IMR-90 (cell line): ENCODE measurements around the gene C1QL4. TPM values are rescaled to one million over a fixed set of nuclear protein-coding genes. Genes with fewer than 3 reads are reported as not detected.

Experiments used
- ATAC-seq: fragments of 200-7000 bp; cut with Tn5 transposase; 2 replicates; pipeline ENCODE4 v1.9.1; 2020; ENCODE audit warnings: low read depth, mild to moderate bottlenecking, moderate library complexity
- BruUV-seq: library from RNA; stranded (reverse); fragments of 400-500 nt; replicated peaks from 2 replicates; lab custom pipeline; 2021; lab: Mats Ljungman, UMichigan
- CTCF ChIA-PET: fragments of 300-600 bp; formaldehyde crosslinking; extraction: SDS; loops from one replicate; lab custom pipeline; 2021; ENCODE audit warnings: antibody characterized with exemption; lab: Yijun Ruan, JAX
- POLR2A ChIA-PET: fragments of 300-600 bp; sonication (Branson Sonifier 250); formaldehyde crosslinking; loops from one replicate; lab custom pipeline; 2022; ENCODE audit warnings: antibody characterized with exemption; ENCODE audit not compliant: unreplicated experiment; lab: Charles Lee
- DNase-seq: peaks from one replicate; pipeline ENCODE4 v3.0.0; 2013
- H2AFZ ChIP-seq: replicated peaks from 2 replicates; pipeline ENCODE3; 2013; ENCODE audit warnings: low read length, mild to moderate bottlenecking; ENCODE audit not compliant: poor library complexity
- H2AK5ac ChIP-seq: 2 replicates; pipeline ENCODE4 v1.6.1; 2013; ENCODE audit warnings: low read depth, low read length, inconsistent platforms
- H2AK9ac ChIP-seq: replicated peaks from 2 replicates; pipeline ENCODE3; 2013; ENCODE audit warnings: mild to moderate bottlenecking, low read depth, low read length, moderate library complexity; ENCODE audit not compliant: poor library complexity
- H2BK120ac ChIP-seq: 2 replicates; pipeline ENCODE4 v1.6.1; 2013; ENCODE audit warnings: low read depth, low read length, inconsistent platforms
- H2BK15ac ChIP-seq: 3 replicates; pipeline ENCODE4 v1.6.1; 2013; ENCODE audit warnings: low read depth, low read length, inconsistent platforms
- H2BK20ac ChIP-seq: 2 replicates; pipeline ENCODE4 v1.6.1; 2013; ENCODE audit warnings: low read depth, mild to moderate bottlenecking, inconsistent platforms, low read length, moderate library complexity
- H2BK5ac ChIP-seq: 2 replicates; pipeline ENCODE4 v1.6.1; 2013; ENCODE audit warnings: mild to moderate bottlenecking, low read depth, low read length, inconsistent platforms; ENCODE audit not compliant: poor library complexity, severe bottlenecking
- H3K14ac ChIP-seq: replicated peaks from 2 replicates; pipeline ENCODE4 v1.6.1; 2013; ENCODE audit warnings: low read depth, low read length, inconsistent platforms
- H3K18ac ChIP-seq: 2 replicates; pipeline ENCODE4 v1.6.1; 2013; ENCODE audit warnings: low read depth, low read length, control low read depth
- H3K23ac ChIP-seq: 2 replicates; pipeline ENCODE4 v1.6.1; 2013; ENCODE audit warnings: low read depth, low read length, inconsistent platforms
- H3K27ac ChIP-seq: 2 replicates; pipeline ENCODE4 v1.5.1; 2013; ENCODE audit warnings: mild to moderate bottlenecking, control low read depth, low read length; ENCODE audit not compliant: insufficient read depth
- H3K27me3 ChIP-seq: 2 replicates; pipeline ENCODE4 v1.6.1; 2013; ENCODE audit warnings: low read length; ENCODE audit not compliant: control insufficient read depth, insufficient read depth
- H3K36me3 ChIP-seq: 2 replicates; pipeline ENCODE4 v1.6.1; 2013; ENCODE audit warnings: low read length, mixed read lengths; ENCODE audit not compliant: control insufficient read depth, insufficient read depth
- H3K4ac ChIP-seq: 2 replicates; pipeline ENCODE4 v1.6.1; 2013; ENCODE audit warnings: low read depth, low read length, inconsistent platforms
- H3K4me1 ChIP-seq: 2 replicates; pipeline ENCODE4 v1.6.1; 2013; ENCODE audit warnings: low read length, mixed read lengths; ENCODE audit not compliant: control insufficient read depth, insufficient read depth
- H3K4me2 ChIP-seq: 2 replicates; pipeline ENCODE4 v1.6.1; 2013; ENCODE audit warnings: low read depth, mild to moderate bottlenecking, control low read depth, low read length, moderate library complexity
- H3K4me3 ChIP-seq: 2 replicates; pipeline ENCODE4 v1.5.1; 2013; ENCODE audit warnings: low read depth, mild to moderate bottlenecking, control low read depth, low read length, moderate library complexity; ENCODE audit not compliant: insufficient read depth
- H3K56ac ChIP-seq: 2 replicates; pipeline ENCODE4 v1.6.1; 2013; ENCODE audit warnings: low read length, inconsistent platforms; ENCODE audit not compliant: insufficient read depth; ENCODE audit errors: extremely low read depth
- H3K79me1 ChIP-seq, 2 experiments: 2 replicates each; pipeline ENCODE4 v1.6.1; 2013; ENCODE audit warnings: low read length in 2 of 2, inconsistent platforms in 1 of 2, low read depth in 1 of 2
- H3K9ac ChIP-seq: 2 replicates; pipeline ENCODE4 v1.6.1; 2013; ENCODE audit warnings: low read depth, low read length, control low read depth
- H3K9me1 ChIP-seq: 2 replicates; pipeline ENCODE4 v1.6.1; 2013; ENCODE audit warnings: low read length, inconsistent platforms; ENCODE audit not compliant: insufficient read depth
- H3K9me3 ChIP-seq: 2 replicates; pipeline ENCODE4 v1.6.1; 2013; ENCODE audit warnings: low read length; ENCODE audit not compliant: control insufficient read depth, insufficient read depth
- H4K20me1 ChIP-seq: 2 replicates; pipeline ENCODE4 v1.6.1; 2013; ENCODE audit warnings: low read length, inconsistent platforms; ENCODE audit not compliant: insufficient read depth
- H4K5ac ChIP-seq: 2 replicates; pipeline ENCODE4 v1.6.1; 2013; ENCODE audit warnings: mild to moderate bottlenecking, low read depth, low read length, control low read depth
- H4K8ac ChIP-seq, 2 experiments: 2 replicates each; pipeline ENCODE4 v1.6.1; 2013; ENCODE audit warnings: low read depth in 2 of 2, low read length in 2 of 2, control low read depth in 1 of 2, inconsistent platforms in 1 of 2
- H4K91ac ChIP-seq: 2 replicates; pipeline ENCODE4 v1.6.1; 2013; ENCODE audit warnings: low read depth, low read length, inconsistent platforms; ENCODE audit not compliant: insufficient read depth
- BHLHE40 ChIP-seq: fragments of 150-350 bp; IDR thresholded peaks from 2 replicates; pipeline ENCODE4 v1.6.1; 2016; ENCODE audit warnings: mild to moderate bottlenecking, low read depth, low read length
- CEBPB ChIP-seq: IDR thresholded peaks from 2 replicates; pipeline ENCODE4 v1.6.1; 2012; ENCODE audit warnings: low read depth, low read length, improper control_type of control experiment
- CHD1 ChIP-seq: IDR thresholded peaks from 2 replicates; pipeline ENCODE4 v1.6.1; 2012; ENCODE audit warnings: low read depth, low read length, improper control_type of control experiment
- FOS ChIP-seq: fragments of 150-350 bp; IDR thresholded peaks from 2 replicates; pipeline ENCODE4 v1.6.1; 2016; ENCODE audit warnings: low read depth, low read length
- MAFK ChIP-seq: IDR thresholded peaks from 2 replicates; pipeline ENCODE4 v1.6.1; 2012; ENCODE audit warnings: low read depth, low read length, improper control_type of control experiment
- MXI1 ChIP-seq: IDR thresholded peaks from 2 replicates; pipeline ENCODE4 v1.6.1; 2012; ENCODE audit warnings: low read depth, mild to moderate bottlenecking, low read length, moderate library complexity, borderline replicate concordance
- NFE2L2 ChIP-seq: fragments of 150-350 bp; IDR thresholded peaks from 2 replicates; pipeline ENCODE4 v1.6.1; 2016; ENCODE audit warnings: low read depth, mild to moderate bottlenecking, low read length
- POLR2A ChIP-seq: IDR thresholded peaks from 2 replicates; pipeline ENCODE4 v1.6.1; 2012; ENCODE audit warnings: mild to moderate bottlenecking, low read depth, low read length
- RCOR1 ChIP-seq: IDR thresholded peaks from 2 replicates; pipeline ENCODE4 v1.6.1; 2012; ENCODE audit warnings: mild to moderate bottlenecking, low read length, improper control_type of control experiment; ENCODE audit not compliant: insufficient replicate concordance
- RFX5 ChIP-seq: IDR thresholded peaks from 2 replicates; pipeline ENCODE4 v1.8.0; 2012; ENCODE audit warnings: low read depth, mild to moderate bottlenecking, low read length, moderate library complexity
- SMC3 ChIP-seq: fragments of 150-350 bp; IDR thresholded peaks from 2 replicates; pipeline ENCODE4 v1.6.1; 2016; ENCODE audit warnings: low read depth, mild to moderate bottlenecking, antibody characterized with exemption, low read length, moderate library complexity
- WGBS, 2 experiments: methylation state at CpG; one replicate each; pipeline versions ENCODE4 v1.1.5 to v1.1.7; 2013; ENCODE audit warnings: missing lambda C conversion rate in 2 of 2; ENCODE audit not compliant: insufficient read length in 1 of 2; ENCODE audit errors: extremely low coverage in 2 of 2; 5-methylcytosine and 5-hydroxymethylcytosine counted together
- dilution Hi-C: fragments of 300-500 bp; cut with HindIII; formaldehyde crosslinking; loops from one replicate; pipeline ENCODE4 v1.14.3; 2018; ENCODE audit warnings: low sequenced_read_pairs; ENCODE audit not compliant: unreplicated experiment
- in situ Hi-C: fragments of 300-500 bp; cut with MboI; formaldehyde crosslinking; loops from 3 replicates; pipeline ENCODE4 v1.14.3; 2019; ENCODE audit warnings: low sequenced_read_pairs, inconsistent platforms, mixed read lengths
- intact Hi-C: fragments of 100-400 bp; cut with micrococcal nuclease; formaldehyde crosslinking; loops from 2 replicates; pipeline ENCODE4 v1.10.0; 2022
- polyA plus RNA-seq, 3 experiments: library from polyadenylated mRNA; depleted of rRNA; stranded (reverse); fragments of >200 nt; gene quantifications; 2 replicates each; pipeline ENCODE4 v1.2.3, GENCODE V29; 2012; ENCODE audit warnings: low replicate concordance in 1 of 3
- total RNA-seq: library from RNA; depleted of rRNA; stranded (reverse); fragments of >200 nt; gene quantifications from 2 replicates; pipeline ENCODE4 v1.2.3, GENCODE V29; 2012
- TF ChIP-seq, protein P1 (sequence below): conservative IDR thresholded peaks from 2 replicates; pipeline ENCODE4 v1.5.1; 2012; ENCODE audit warnings: mild to moderate bottlenecking, low read depth, low read length, improper control_type of control experiment
- TF ChIP-seq, protein P2 (sequence below): fragments of 150-350 bp; IDR thresholded peaks from 2 replicates; pipeline ENCODE4 v1.6.1; 2017; ENCODE audit warnings: mild to moderate bottlenecking, antibody characterized with exemption, low read length, low read depth

C1QL4 gene
- total and polyA plus RNA-seq, 2 of the 4 experiments (the other 2 are of a cell fraction): 0.18 to 0.46 TPM

DNA sequence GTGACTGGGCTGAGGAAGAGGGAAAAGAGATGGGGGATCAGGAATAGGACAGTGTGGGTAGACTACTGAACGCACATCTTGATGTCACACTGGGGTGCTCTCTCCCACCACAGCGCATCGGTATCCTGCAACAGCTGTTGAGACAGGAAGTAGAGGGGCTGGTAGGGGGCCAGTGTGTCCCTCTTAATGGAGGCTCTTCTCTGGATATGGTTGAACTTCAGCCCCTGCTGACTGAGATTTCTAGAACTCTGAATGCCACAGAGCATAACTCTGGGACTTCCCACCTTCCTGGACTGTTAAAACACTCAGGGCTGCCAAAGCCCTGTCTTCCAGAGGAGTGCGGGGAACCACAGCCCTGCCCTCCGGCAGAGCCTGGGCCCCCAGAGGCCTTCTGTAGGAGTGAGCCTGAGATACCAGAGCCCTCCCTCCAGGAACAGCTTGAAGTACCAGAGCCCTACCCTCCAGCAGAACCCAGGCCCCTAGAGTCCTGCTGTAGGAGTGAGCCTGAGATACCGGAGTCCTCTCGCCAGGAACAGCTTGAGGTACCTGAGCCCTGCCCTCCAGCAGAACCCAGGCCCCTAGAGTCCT, 6.9 kb downstream of the C1QL4 start:
- DNase-seq (no peak), ATAC-seq (no peak)
- H3K4me1 ChIP-seq: no peaks in the 10 kb centered on the region
- no peak overlapping the region for H3K4me3 ChIP-seq
- no peaks in the 10 kb centered on the region for H4K20me1 ChIP-seq
- no peaks in the 10 kb centered on the region for H3K9me1 ChIP-seq
- H3K23ac ChIP-seq: no peak overlapping the region
- no peak for TF ChIP-seq RCOR1
- no peak for TF ChIP-seq RFX5
- TF ChIP-seq MXI1: no peak
- TF ChIP-seq CEBPB: no peak
- TF ChIP-seq SMC3: no peak
- no peak for TF ChIP-seq MAFK
- TF ChIP-seq CHD1: no peak
- TF ChIP-seq, protein P1, sequence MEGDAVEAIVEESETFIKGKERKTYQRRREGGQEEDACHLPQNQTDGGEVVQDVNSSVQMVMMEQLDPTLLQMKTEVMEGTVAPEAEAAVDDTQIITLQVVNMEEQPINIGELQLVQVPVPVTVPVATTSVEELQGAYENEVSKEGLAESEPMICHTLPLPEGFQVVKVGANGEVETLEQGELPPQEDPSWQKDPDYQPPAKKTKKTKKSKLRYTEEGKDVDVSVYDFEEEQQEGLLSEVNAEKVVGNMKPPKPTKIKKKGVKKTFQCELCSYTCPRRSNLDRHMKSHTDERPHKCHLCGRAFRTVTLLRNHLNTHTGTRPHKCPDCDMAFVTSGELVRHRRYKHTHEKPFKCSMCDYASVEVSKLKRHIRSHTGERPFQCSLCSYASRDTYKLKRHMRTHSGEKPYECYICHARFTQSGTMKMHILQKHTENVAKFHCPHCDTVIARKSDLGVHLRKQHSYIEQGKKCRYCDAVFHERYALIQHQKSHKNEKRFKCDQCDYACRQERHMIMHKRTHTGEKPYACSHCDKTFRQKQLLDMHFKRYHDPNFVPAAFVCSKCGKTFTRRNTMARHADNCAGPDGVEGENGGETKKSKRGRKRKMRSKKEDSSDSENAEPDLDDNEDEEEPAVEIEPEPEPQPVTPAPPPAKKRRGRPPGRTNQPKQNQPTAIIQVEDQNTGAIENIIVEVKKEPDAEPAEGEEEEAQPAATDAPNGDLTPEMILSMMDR: no peak
- no peak for TF ChIP-seq POLR2A
- TF ChIP-seq, protein P2, sequence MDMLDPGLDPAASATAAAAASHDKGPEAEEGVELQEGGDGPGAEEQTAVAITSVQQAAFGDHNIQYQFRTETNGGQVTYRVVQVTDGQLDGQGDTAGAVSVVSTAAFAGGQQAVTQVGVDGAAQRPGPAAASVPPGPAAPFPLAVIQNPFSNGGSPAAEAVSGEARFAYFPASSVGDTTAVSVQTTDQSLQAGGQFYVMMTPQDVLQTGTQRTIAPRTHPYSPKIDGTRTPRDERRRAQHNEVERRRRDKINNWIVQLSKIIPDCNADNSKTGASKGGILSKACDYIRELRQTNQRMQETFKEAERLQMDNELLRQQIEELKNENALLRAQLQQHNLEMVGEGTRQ: no peak
- no peak for TF ChIP-seq NFE2L2
- TF ChIP-seq BHLHE40: no peak
- no peak for TF ChIP-seq FOS
- H3K9ac ChIP-seq: no peak overlapping the region
- H3K4me2 ChIP-seq: no peak overlapping the region
- H3K56ac ChIP-seq: no peak overlapping the region
- peaks cover 9% of the 10 kb centered on the region; the same call in 1 of the 2 replicates for H3K27me3 ChIP-seq
- peaks cover 6% of the 10 kb centered on the region for H3K36me3 ChIP-seq
- no peak overlapping the region for H2BK15ac ChIP-seq
- dilution Hi-C loops (no loop called here), intact Hi-C loops (loop anchor here (2.0 kb wide), 1 partner anchor 251 kb away; no protein-coding TSS in a partner anchor), in situ Hi-C loops (no loop called here)
- H3K18ac ChIP-seq: no peak overlapping the region
- no TSS peak for BruUV-seq
- H3K14ac ChIP-seq: no peak overlapping the region
- H4K5ac ChIP-seq: no peak overlapping the region
- H2AK9ac ChIP-seq: no peak overlapping the region
- no peak overlapping the region for H2BK20ac ChIP-seq
- ChIA-PET CTCF (interaction anchor here (3.6 kb wide), 1 partner anchor 12 kb away, joined by 24 read pairs; no protein-coding TSS in a partner anchor), POLR2A (no interaction called here)
- no peak overlapping the region for H2BK5ac ChIP-seq
- no peak overlapping the region for H4K8ac ChIP-seq
- no peaks in the 10 kb centered on the region for H3K9me3 ChIP-seq
- H4K91ac ChIP-seq: no peak overlapping the region
- H2AK5ac ChIP-seq: no peak overlapping the region
- no peak overlapping the region for H3K27ac ChIP-seq
- H2BK120ac ChIP-seq: no peak overlapping the region
- peaks cover 0 to 19% of the 10 kb centered on the region in 2 experiments; a peak in 1 of 4 replicates for H3K79me1 ChIP-seq
- whole genome bisulfite sequencing, 2 experiments: 100% methylated on average over 2 of the region's 7 CpGs; no CpG with 5 or more reads in 1 of the 2 experiments
- no peak overlapping the region for H2AFZ ChIP-seq
- no peak overlapping the region for H3K4ac ChIP-seq
